ENCODE measurements around the gene ISOC1. TPM values are rescaled to one million over a fixed set of nuclear protein-coding genes. Genes with fewer than 3 reads are reported as not detected.

The ISOC1 gene
- total and polyA plus RNA-seq, 12 donors, result 30.4 to 102 (median 78.9) TPM

- DNase-seq, result no peak
- H3K4me3 ChIP-seq, result peak overlapping the region in 6 of 10 donors; percentile 86 to 96 (median 93)
- intact Hi-C loops (cut with DNase I), result loop anchor here in 4 of 10 donors (5.0 to 10.0 kb wide), 3 partner anchors 170 to 563 kb away; partner anchors contain the start of gene FBN2 (in 1 of the 4)
Observed at GRCh38 chr5:129097498-129098296, 3.1 kb downstream of the ISOC1 start.

GRCh38 chr5:129098488-129099183 is 4.1 kb downstream of the ISOC1 start:
- H3K9me3 ChIP-seq, result no peaks in the 10 kb centered on the region
- H3K27ac ChIP-seq, result peak overlapping the region in 9 of 10 donors; percentile 15 to 95 (median 86)
- peak overlapping the region in 6 of 10 donors; percentile 18 to 96 (median 92) for H3K4me3 ChIP-seq
- H3K27me3 ChIP-seq, result no peaks in the 10 kb centered on the region
- DNase-seq (no peak), ATAC-seq (no peak)
- TF ChIP-seq CTCF (IDR thresholded peaks at IDR 0.05), result no peak
- H3K36me3 ChIP-seq, result no peaks in the 10 kb centered on the region
- intact Hi-C loops (cut with DNase I), result loop anchor here in 4 of 10 donors (5.0 to 10.0 kb wide), 3 partner anchors 171 to 564 kb away; partner anchors contain the start of gene FBN2 (in 1 of the 4)
- H3K4me1 ChIP-seq, result peaks cover 0 to 80% (median 66%) of the 10 kb centered on the region in 9 donors
- 19 to 34% methylated on average over 3 of the region's 3 CpGs for WGBS, 2 donors

More at GRCh38 chr5:129097498-129098296, 3.1 kb downstream of the ISOC1 start:
- TF ChIP-seq CTCF (IDR thresholded peaks at IDR 0.05), result no peak
- ATAC-seq, result no peak
- 53 to 58% methylated on average over 11 of the region's 11 CpGs for WGBS, 2 donors
- Histone ChIP-seq H3K4me1 (peaks cover 0 to 74% (median 58%) of the 10 kb centered on the region in 9 donors), H3K27ac (peak overlapping the region in 9 of 10 donors; percentile 15 to 95 (median 86)), H3K27me3 (no peaks in the 10 kb centered on the region), H3K36me3 (no peaks in the 10 kb centered on the region), H3K9me3 (no peaks in the 10 kb centered on the region)

DNA sequence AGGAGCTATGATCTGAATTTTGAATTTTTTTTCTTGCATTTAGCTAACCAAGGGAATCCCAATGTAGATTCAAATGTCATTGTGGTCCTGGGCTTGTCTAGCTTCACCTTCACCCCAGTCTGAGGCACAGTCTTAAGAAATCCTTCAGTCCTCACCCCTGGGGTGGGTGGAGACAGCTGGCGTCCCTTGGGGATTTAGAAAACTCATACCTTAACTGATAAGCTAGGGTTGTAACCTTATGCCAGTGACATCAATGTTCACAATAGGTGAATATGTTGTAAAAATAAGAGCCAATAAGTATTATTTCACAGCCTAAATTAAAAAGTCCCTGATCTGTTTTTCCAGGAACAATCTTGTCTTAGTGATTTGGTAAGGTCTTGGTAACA is 4.6 kb downstream of the ISOC1 start:
- intact Hi-C loops (cut with DNase I), result loop anchor here in 4 of 10 donors (5.0 to 10.0 kb wide), 3 partner anchors 172 to 564 kb away; partner anchors contain the start of gene FBN2 (in 1 of the 4)
- 0 to 34% methylated on average over 1 of the region's 1 CpG for WGBS, 2 donors
- Histone ChIP-seq H3K4me3 (peak overlapping the region in 3 of 10 donors; percentile 86 to 96 (median 95)), H3K27me3 (no peaks in the 10 kb centered on the region), H3K9me3 (no peaks in the 10 kb centered on the region), H3K36me3 (no peaks in the 10 kb centered on the region), H3K27ac (peak overlapping the region in 9 of 10 donors; percentile 15 to 95 (median 86)), H3K4me1 (peaks cover 0 to 84% (median 64%) of the 10 kb centered on the region in 9 donors)
- TF ChIP-seq CTCF (IDR thresholded peaks at IDR 0.05), result no peak
- ATAC-seq (no peak), DNase-seq (no peak)

GRCh38 chr5:129101794-129102193 is 7.2 kb downstream of the ISOC1 start:
- H3K4me3 ChIP-seq, result no peak overlapping the region
- intact Hi-C loops (cut with DNase I), result no loop called here
- peaks cover 0 to 20% (median 5%) of the 10 kb centered on the region in 9 donors for H3K36me3 ChIP-seq
- DNase-seq (no peak), ATAC-seq (no peak)
- TF ChIP-seq CTCF (IDR thresholded peaks at IDR 0.05), result no peak
- peak overlapping the region in 3 of 10 donors; percentile 4 to 38 (median 7) for H3K27ac ChIP-seq
- no peaks in the 10 kb centered on the region for H3K27me3 ChIP-seq
- 68 to 69% methylated on average over 2 of the region's 2 CpGs for WGBS, 2 donors
- H3K9me3 ChIP-seq, result no peaks in the 10 kb centered on the region
- peaks cover 0 to 86% (median 59%) of the 10 kb centered on the region in 9 donors for H3K4me1 ChIP-seq
